MG63 (cell line): ENCODE measurements around the gene XYLT2. TPM values are rescaled to one million over a fixed set of nuclear protein-coding genes. Genes with fewer than 3 reads are reported as not detected.

Source experiments
- DNase-seq: peaks from one replicate; pipeline ENCODE4 v3.0.0-alpha.2; 2020
- H3K27me3 ChIP-seq: fragments of 250-450 bp; sonication (Bioruptor Pico); 2 replicates; pipeline ENCODE4 v1.5.1; 2020; ENCODE audit warnings: mild to moderate bottlenecking, moderate library complexity
- H3K36me3 ChIP-seq: fragments of 250-450 bp; sonication (Bioruptor Pico); 2 replicates; pipeline ENCODE4 v1.5.1; 2020; ENCODE audit warnings: mild to moderate bottlenecking, moderate library complexity
- H3K4me3 ChIP-seq: fragments of 250-450 bp; sonication (Bioruptor Pico); 2 replicates; pipeline ENCODE4 v1.5.1; 2020; ENCODE audit warnings: mild to moderate bottlenecking, moderate library complexity
- H3K9me3 ChIP-seq: fragments of 250-450 bp; sonication (Bioruptor Pico); 2 replicates; pipeline ENCODE4 v1.5.1; 2020; ENCODE audit warnings: mild to moderate bottlenecking, moderate library complexity
- total RNA-seq: library from RNA; depleted of rRNA; stranded (reverse); fragments of >200 nt; shearing (Covaris generic); gene quantifications from 2 replicates; pipeline ENCODE4 v1.2.3, GENCODE V29; 2014; ENCODE audit warnings: low replicate concordance

Gene XYLT2
- total RNA-seq, 1 experiment from 2014 or later = 27.2 TPM

GRCh38 chr17:50367401-50367800 lies 21.5 kb downstream of the XYLT2 start:
- H3K27me3 ChIP-seq = no peaks in the 10 kb centered on the region
- DNase-seq = no peak
- no peaks in the 10 kb centered on the region for H3K9me3 ChIP-seq
- peaks cover 70% of the 10 kb centered on the region for H3K36me3 ChIP-seq
- H3K4me3 ChIP-seq = no peak overlapping the region

- no peak for DNase-seq
- H3K27me3 ChIP-seq = no peaks in the 10 kb centered on the region
- no peaks in the 10 kb centered on the region for H3K9me3 ChIP-seq
- no peak overlapping the region for H3K4me3 ChIP-seq
- peaks cover 66% of the 10 kb centered on the region for H3K36me3 ChIP-seq
Measured at GRCh38 chr17:50370052-50370451, 24.1 kb downstream of the XYLT2 start.

- Histone ChIP-seq H3K9me3 (no peaks in the 10 kb centered on the region), H3K27me3 (no peaks in the 10 kb centered on the region), H3K36me3 (peaks cover 57% of the 10 kb centered on the region), H3K4me3 (peak overlapping the region; percentile 79)
- DNase-seq = no peak
Measured at GRCh38 chr17:50371526-50371925, 25.6 kb downstream of the XYLT2 start.

GRCh38 chr17:50372222-50372757 lies 26.4 kb downstream of the XYLT2 start:
- H3K9me3 ChIP-seq = no peaks in the 10 kb centered on the region
- H3K36me3 ChIP-seq = peaks cover 50% of the 10 kb centered on the region
- no peak for DNase-seq
- peak overlapping the region; percentile 79 for H3K4me3 ChIP-seq
- H3K27me3 ChIP-seq = no peaks in the 10 kb centered on the region

- DNase-seq = peak; percentile 85
- H3K27me3 ChIP-seq = no peaks in the 10 kb centered on the region
- H3K4me3 ChIP-seq = peak within 1 kb of the TSS; percentile 79
- H3K36me3 ChIP-seq = peaks cover 45% of the 10 kb centered on the region
- no peaks in the 10 kb centered on the region for H3K9me3 ChIP-seq
Measured at GRCh38 chr17:50372758-50373556, 27.0 kb downstream of the XYLT2 start, which contains the start of the genes EME1 and MRPL27. Gene EME1 (plus strand): TSS chr17:50373229. CDS start chr17:50375209, 1,980 bp downstream. Gene MRPL27 (minus strand): TSS chr17:50373184. CDS start chr17:50373170, 14 bp downstream.

- Histone ChIP-seq H3K36me3 (peaks cover 44% of the 10 kb centered on the region), H3K9me3 (no peaks in the 10 kb centered on the region), H3K4me3 (peak overlapping the region; percentile 79), H3K27me3 (no peaks in the 10 kb centered on the region)
- DNase-seq = no peak
Measured at GRCh38 chr17:50373705-50374104, 27.8 kb downstream of the XYLT2 start.

GRCh38 chr17:50375858-50376538 lies 30.1 kb downstream of the XYLT2 start:
- Histone ChIP-seq H3K4me3 (no peak overlapping the region), H3K9me3 (no peaks in the 10 kb centered on the region), H3K27me3 (no peaks in the 10 kb centered on the region), H3K36me3 (peaks cover 45% of the 10 kb centered on the region)
- no peak for DNase-seq

- Histone ChIP-seq H3K4me3 (no peak overlapping the region), H3K9me3 (no peaks in the 10 kb centered on the region), H3K36me3 (peaks cover 70% of the 10 kb centered on the region), H3K27me3 (no peaks in the 10 kb centered on the region)
- no peak for DNase-seq
Measured at GRCh38 chr17:50379351-50380132, 33.6 kb downstream of the XYLT2 start.

GRCh38 chr17:50380369-50381259 lies 34.7 kb downstream of the XYLT2 start:
- no peaks in the 10 kb centered on the region for H3K9me3 ChIP-seq
- no peak overlapping the region for H3K4me3 ChIP-seq
- no peak for DNase-seq
- H3K27me3 ChIP-seq = no peaks in the 10 kb centered on the region
- peaks cover 79% of the 10 kb centered on the region for H3K36me3 ChIP-seq

- Histone ChIP-seq H3K27me3 (no peaks in the 10 kb centered on the region), H3K4me3 (no peak overlapping the region), H3K36me3 (peaks cover 83% of the 10 kb centered on the region), H3K9me3 (no peaks in the 10 kb centered on the region)
- DNase-seq = no peak
Measured at GRCh38 chr17:50381260-50381815, 35.4 kb downstream of the XYLT2 start.

GRCh38 chr17:50381920-50382319 lies 36.0 kb downstream of the XYLT2 start:
- H3K9me3 ChIP-seq = no peaks in the 10 kb centered on the region
- H3K36me3 ChIP-seq = peaks cover 89% of the 10 kb centered on the region
- H3K4me3 ChIP-seq = no peak overlapping the region
- no peak for DNase-seq
- no peaks in the 10 kb centered on the region for H3K27me3 ChIP-seq

- peaks cover 97% of the 10 kb centered on the region for H3K36me3 ChIP-seq
- H3K9me3 ChIP-seq = no peaks in the 10 kb centered on the region
- H3K4me3 ChIP-seq = no peak overlapping the region
- DNase-seq = no peak
- no peaks in the 10 kb centered on the region for H3K27me3 ChIP-seq
Measured at GRCh38 chr17:50382931-50383330, 37.0 kb downstream of the XYLT2 start.

- no peaks in the 10 kb centered on the region for H3K9me3 ChIP-seq
- no peak overlapping the region for H3K4me3 ChIP-seq
- H3K27me3 ChIP-seq = no peaks in the 10 kb centered on the region
- no peak for DNase-seq
- peaks cover 98% of the 10 kb centered on the region for H3K36me3 ChIP-seq
Measured at GRCh38 chr17:50386510-50386909, 40.6 kb downstream of the XYLT2 start.

GRCh38 chr17:50388728-50389127 lies 42.8 kb downstream of the XYLT2 start:
- no peak overlapping the region for H3K4me3 ChIP-seq
- no peaks in the 10 kb centered on the region for H3K27me3 ChIP-seq
- no peak for DNase-seq
- peaks cover 99% of the 10 kb centered on the region for H3K36me3 ChIP-seq
- H3K9me3 ChIP-seq = no peaks in the 10 kb centered on the region

GRCh38 chr17:50389534-50389933 lies 43.6 kb downstream of the XYLT2 start:
- H3K9me3 ChIP-seq = no peaks in the 10 kb centered on the region
- DNase-seq = no peak
- no peak overlapping the region for H3K4me3 ChIP-seq
- no peaks in the 10 kb centered on the region for H3K27me3 ChIP-seq
- H3K36me3 ChIP-seq = peaks cover 99% of the 10 kb centered on the region

- Histone ChIP-seq H3K27me3 (no peaks in the 10 kb centered on the region), H3K36me3 (peaks cover 95% of the 10 kb centered on the region), H3K4me3 (no peak overlapping the region), H3K9me3 (no peaks in the 10 kb centered on the region)
- DNase-seq = no peak
Measured at GRCh38 chr17:50392621-50393020, 46.7 kb downstream of the XYLT2 start.
